Peyer's patch (tissue), 4 donors: ENCODE data around the gene PRAMEF8.
"Not testable (repeated sequence)": the region's sequence is repeated elsewhere in the genome, so short reads cannot be mapped to it uniquely, and the experiment has no call there.

Experiments used
- CTCF ChIP-seq, 6 experiments: fragments of 450-650 bp in 4 of 6; fragments of 200-600 bp in 2 of 6; sonication (generic) in 1 of 6; IDR thresholded peaks; one replicate each; pipeline ENCODE4 v1.5.1; 2017 to 2019; ENCODE audit warnings: antibody characterized with exemption in 6 of 6, mild to moderate bottlenecking in 3 of 6, moderate library complexity in 1 of 6
- POLR2A ChIP-seq, 2 donors: fragments of 450-650 bp; IDR thresholded peaks; one replicate each; pipeline ENCODE4 v1.5.1; 2017; ENCODE audit warnings: antibody characterized with exemption in 2 of 2, mild to moderate bottlenecking in 2 of 2, moderate library complexity in 2 of 2

DNA sequence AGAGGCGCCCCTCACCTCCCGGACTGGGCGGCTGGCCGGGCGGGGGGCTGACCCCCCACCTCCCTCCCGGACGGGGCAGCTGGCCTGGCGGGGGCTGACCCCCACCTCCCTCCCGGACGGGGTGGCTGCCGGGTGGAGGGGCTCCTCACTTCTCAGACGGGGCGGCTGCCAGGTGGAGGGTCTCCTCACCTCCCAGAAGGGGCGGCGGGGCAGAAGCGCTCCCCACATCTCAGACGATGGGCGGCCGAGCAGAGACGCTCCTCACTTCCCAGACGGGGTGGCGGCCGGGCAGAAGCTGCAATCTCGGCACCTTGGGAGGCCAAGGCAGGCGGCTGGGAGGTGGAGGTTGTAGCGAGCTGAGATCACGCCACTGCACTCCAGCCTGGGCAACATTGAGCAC is 13.8 kb upstream of the PRAMEF8 start:
- not testable (repeated sequence) for TF ChIP-seq CTCF, POLR2A (IDR thresholded peaks at IDR 0.05)
